Gastroesophageal sphincter (tissue), 4 donors: Measurements from ENCODE around the gene GTF2I. TPM values are rescaled to one million over a fixed set of nuclear protein-coding genes. Genes with fewer than 3 reads are reported as not detected.

Experiments
- ATAC-seq: fragments of 150-250 bp; one replicate; pipeline ENCODE4 v1.9.1; 2016; ENCODE audit warnings: mild to moderate bottlenecking, moderate library complexity
- H3K27ac ChIP-seq, 4 donors: fragments of 200-600 bp; sonication (generic) in 3 of 4; 1 replicate in 3 of 4; 2 replicates in 1 of 4; pipeline ENCODE4 v1.5.1; 2016 to 2019
- H3K27me3 ChIP-seq: fragments of 200-600 bp; sonication (generic); one replicate; pipeline ENCODE4 v1.5.1; 2019
- H3K36me3 ChIP-seq, 2 donors: fragments of 200-600 bp; sonication (generic); one replicate each; pipeline ENCODE4 v1.5.1; 2019; ENCODE audit warnings: control low read depth in 1 of 2
- H3K4me1 ChIP-seq, 3 donors: fragments of 200-600 bp; sonication (generic); 1 replicate in 2 of 3; 2 replicates in 1 of 3; pipeline ENCODE4 v1.5.1; 2016 to 2019; ENCODE audit warnings: control low read depth in 2 of 3
- H3K4me3 ChIP-seq, 2 donors: fragments of 200-600 bp; sonication (generic); one replicate each; pipeline ENCODE4 v1.5.1; 2019; ENCODE audit warnings: mild to moderate bottlenecking in 1 of 2, moderate library complexity in 1 of 2
- H3K9me3 ChIP-seq, 3 donors: fragments of 200-600 bp; sonication (generic); one replicate each; pipeline ENCODE4 v1.5.1; 2017 to 2019; ENCODE audit warnings: control low read depth in 2 of 3
- EP300 ChIP-seq: sonication (generic); formaldehyde crosslinking; IDR thresholded peaks from one replicate; pipeline ENCODE4 v1.6.1; 2017; ENCODE audit warnings: antibody characterized with exemption, mild to moderate bottlenecking
- POLR2A ChIP-seq, 2 donors: fragments of 450-650 bp; IDR thresholded peaks; one replicate each; pipeline ENCODE4 v1.6.1; 2017; ENCODE audit warnings: antibody characterized with exemption in 2 of 2, mild to moderate bottlenecking in 2 of 2, moderate library complexity in 1 of 2
- POLR2AphosphoS5 ChIP-seq: sonication (generic); formaldehyde crosslinking; IDR thresholded peaks from one replicate; pipeline ENCODE4 v1.6.1; 2017; ENCODE audit warnings: antibody characterized with exemption
- WGBS, 2 donors: methylation state at CpG; one replicate each; pipeline ENCODE4 v1.1.5; 2018; ENCODE audit warnings: low coverage in 1 of 2; 5-methylcytosine and 5-hydroxymethylcytosine counted together
- total RNA-seq, 4 donors: library from RNA; depleted of rRNA; stranded (reverse); fragments of >200 nt; gene quantifications; one replicate each; pipeline ENCODE4 v1.1.0, GENCODE V29; 2016
- TF ChIP-seq, protein P1 (sequence below), 4 experiments: fragments of 200-600 bp in 2 of 4; fragments of 450-650 bp in 2 of 4; sonication (generic) in 1 of 4; IDR thresholded peaks; one replicate each; pipeline ENCODE4 v1.5.1; 2017 to 2019; ENCODE audit warnings: antibody characterized with exemption in 4 of 4, mild to moderate bottlenecking in 2 of 4, moderate library complexity in 2 of 4

Gene GTF2I
- total RNA-seq, 4 donors from 2014 or later: 116 to 173 (median 154) TPM

DNA sequence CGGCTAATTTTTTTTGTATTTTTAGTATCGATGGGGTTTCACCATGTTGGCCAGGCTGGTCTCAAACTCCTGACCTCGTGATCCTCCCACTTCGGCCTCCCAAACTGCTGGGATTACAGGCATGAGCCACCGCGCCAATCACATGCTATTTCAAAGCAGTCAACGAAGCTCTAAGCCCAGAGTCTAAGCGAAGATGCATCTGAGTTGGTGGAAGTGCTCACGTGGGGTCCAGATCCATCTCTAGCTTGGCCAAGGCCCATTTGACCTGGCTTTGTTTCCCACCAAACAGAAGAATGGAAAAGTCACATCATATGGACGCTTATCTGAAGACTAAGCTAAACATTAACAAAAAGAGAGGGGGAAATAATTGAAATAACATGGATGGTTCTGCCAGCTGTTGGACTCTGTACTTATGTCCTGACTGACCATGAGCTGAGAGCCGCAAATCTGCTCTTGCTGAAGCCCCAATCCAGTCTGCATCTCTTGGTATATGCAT is 3.8 kb upstream of the GTF2I start:
- no peak for ATAC-seq
- Histone ChIP-seq H3K9me3 (no peaks in the 10 kb centered on the region), H3K4me3 (no peak overlapping the region), H3K27ac (no peak overlapping the region), H3K36me3 (no peaks in the 10 kb centered on the region), H3K4me1 (peaks cover 0 to 32% (median 0%) of the 10 kb centered on the region in 3 donors), H3K27me3 (no peaks in the 10 kb centered on the region)
- no peak for TF ChIP-seq POLR2AphosphoS5
- TF ChIP-seq EP300: no peak
- TF ChIP-seq, protein P1, sequence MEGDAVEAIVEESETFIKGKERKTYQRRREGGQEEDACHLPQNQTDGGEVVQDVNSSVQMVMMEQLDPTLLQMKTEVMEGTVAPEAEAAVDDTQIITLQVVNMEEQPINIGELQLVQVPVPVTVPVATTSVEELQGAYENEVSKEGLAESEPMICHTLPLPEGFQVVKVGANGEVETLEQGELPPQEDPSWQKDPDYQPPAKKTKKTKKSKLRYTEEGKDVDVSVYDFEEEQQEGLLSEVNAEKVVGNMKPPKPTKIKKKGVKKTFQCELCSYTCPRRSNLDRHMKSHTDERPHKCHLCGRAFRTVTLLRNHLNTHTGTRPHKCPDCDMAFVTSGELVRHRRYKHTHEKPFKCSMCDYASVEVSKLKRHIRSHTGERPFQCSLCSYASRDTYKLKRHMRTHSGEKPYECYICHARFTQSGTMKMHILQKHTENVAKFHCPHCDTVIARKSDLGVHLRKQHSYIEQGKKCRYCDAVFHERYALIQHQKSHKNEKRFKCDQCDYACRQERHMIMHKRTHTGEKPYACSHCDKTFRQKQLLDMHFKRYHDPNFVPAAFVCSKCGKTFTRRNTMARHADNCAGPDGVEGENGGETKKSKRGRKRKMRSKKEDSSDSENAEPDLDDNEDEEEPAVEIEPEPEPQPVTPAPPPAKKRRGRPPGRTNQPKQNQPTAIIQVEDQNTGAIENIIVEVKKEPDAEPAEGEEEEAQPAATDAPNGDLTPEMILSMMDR (IDR thresholded peaks at IDR 0.05): no peak
- no peak for TF ChIP-seq POLR2A (IDR thresholded peaks at IDR 0.05)
- 85 to 91% methylated on average over 2 to 9 of the region's 11 CpGs for WGBS, 2 donors

DNA sequence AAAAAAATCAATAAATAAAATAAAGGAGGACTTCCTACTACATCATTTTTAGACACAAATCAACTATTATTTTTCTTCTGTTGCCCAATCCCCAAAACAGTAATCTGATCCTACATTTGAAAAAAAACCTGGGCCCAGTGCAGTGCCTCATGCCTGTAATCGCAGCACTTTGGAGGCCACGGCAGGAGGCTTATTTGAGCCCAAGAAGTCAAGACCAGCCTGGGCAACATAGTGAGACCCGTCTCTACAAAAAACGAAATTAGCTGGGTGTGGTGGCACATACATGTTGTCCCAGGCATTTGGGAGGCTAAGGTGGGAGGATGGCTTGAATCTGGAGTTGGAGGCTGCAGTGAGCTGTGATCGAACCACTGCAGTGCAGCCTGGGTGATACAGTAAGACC is 2.7 kb upstream of the GTF2I start:
- Histone ChIP-seq H3K27ac (no peak overlapping the region), H3K36me3 (no peaks in the 10 kb centered on the region), H3K27me3 (no peaks in the 10 kb centered on the region), H3K4me1 (peaks cover 3 to 33% (median 6%) of the 10 kb centered on the region in 3 donors), H3K9me3 (no peaks in the 10 kb centered on the region), H3K4me3 (no peak overlapping the region)
- WGBS, 2 donors: 80 to 100% methylated on average over 1 to 3 of the region's 5 CpGs
- ATAC-seq: no peak
- no peak for TF ChIP-seq EP300
- no peak for TF ChIP-seq POLR2A (IDR thresholded peaks at IDR 0.05)
- TF ChIP-seq, protein P1 (IDR thresholded peaks at IDR 0.05): no peak
- no peak for TF ChIP-seq POLR2AphosphoS5

DNA sequence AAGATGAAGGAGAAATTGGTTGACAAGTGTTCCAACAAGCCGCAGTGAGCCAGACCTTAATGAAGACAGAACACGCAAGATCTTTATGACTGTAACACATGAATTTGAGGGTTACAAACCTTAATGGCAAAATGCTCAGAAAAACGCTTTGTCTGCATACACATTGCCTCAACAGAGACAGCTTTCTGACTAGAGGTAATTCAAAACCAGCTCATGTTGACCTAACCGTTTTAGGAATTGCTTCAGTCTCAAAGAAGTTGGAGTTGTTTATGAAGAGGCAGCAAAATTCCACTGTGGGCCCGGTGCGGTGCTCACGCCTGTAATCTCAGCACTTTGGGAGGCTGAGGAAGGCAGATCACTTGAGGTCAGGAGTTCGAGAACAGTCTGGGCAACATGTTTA is 2.2 kb upstream of the GTF2I start:
- no peaks in the 10 kb centered on the region for H3K36me3 ChIP-seq
- no peak overlapping the region for H3K4me3 ChIP-seq
- H3K4me1 ChIP-seq: peaks cover 3 to 38% (median 10%) of the 10 kb centered on the region in 3 donors
- 76 to 80% methylated on average over 3 to 5 of the region's 8 CpGs for WGBS, 2 donors
- H3K27me3 ChIP-seq: no peaks in the 10 kb centered on the region
- no peak for ATAC-seq
- H3K9me3 ChIP-seq: no peaks in the 10 kb centered on the region
- H3K27ac ChIP-seq: peak overlapping the region in 3 of 4 donors; percentile 89 to 99 (median 93)
- no peak for TF ChIP-seq EP300
- TF ChIP-seq POLR2A (IDR thresholded peaks at IDR 0.05): no peak
- TF ChIP-seq, protein P1 (IDR thresholded peaks at IDR 0.05): no peak
- TF ChIP-seq POLR2AphosphoS5: no peak

DNA sequence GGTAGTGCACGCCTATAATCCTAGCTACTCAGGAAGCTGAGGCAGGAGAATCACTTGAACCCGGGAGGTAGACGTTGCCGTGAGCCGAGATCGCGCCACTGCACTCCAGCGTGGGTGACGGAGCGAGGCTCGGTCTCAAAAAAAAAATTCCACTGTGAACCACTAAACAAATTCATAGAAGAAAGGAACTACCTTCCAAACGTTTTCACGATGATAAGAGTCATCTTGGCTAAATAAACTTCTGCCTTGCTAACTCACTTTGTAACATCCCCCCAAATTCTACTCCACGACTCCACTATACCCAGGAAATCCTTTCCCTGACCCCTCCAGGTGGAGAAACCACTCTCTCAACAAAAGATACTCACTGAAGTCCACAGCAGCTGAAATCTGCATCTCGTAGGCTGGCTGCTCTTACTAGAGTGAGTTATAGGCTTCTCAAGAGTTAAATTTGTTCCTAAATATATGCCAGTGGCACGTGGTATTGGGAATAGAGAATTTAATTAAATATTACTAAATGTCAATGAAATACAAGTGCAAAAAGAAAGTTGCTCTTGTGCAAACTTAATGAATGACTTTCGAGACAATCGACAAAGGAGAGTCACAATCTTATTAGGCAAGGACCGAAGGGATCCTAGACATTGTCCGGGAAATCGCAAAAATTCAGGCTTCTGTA is 1.6 kb upstream of the GTF2I start:
- H3K4me1 ChIP-seq: peaks cover 3 to 44% (median 15%) of the 10 kb centered on the region in 3 donors
- H3K36me3 ChIP-seq: no peaks in the 10 kb centered on the region
- TF ChIP-seq, protein P1 (IDR thresholded peaks at IDR 0.05): no peak
- TF ChIP-seq POLR2AphosphoS5 (no peak), EP300 (no peak), POLR2A (IDR thresholded peaks at IDR 0.05) (no peak)
- peak overlapping the region; percentile 57 to 99 (median 91) for H3K27ac ChIP-seq
- H3K27me3 ChIP-seq: no peaks in the 10 kb centered on the region
- ATAC-seq: no peak
- 21 to 29% methylated on average over 12 to 21 of the region's 21 CpGs for WGBS, 2 donors
- no peaks in the 10 kb centered on the region for H3K9me3 ChIP-seq
- peak overlapping the region; percentile 54 to 100 for H3K4me3 ChIP-seq

DNA sequence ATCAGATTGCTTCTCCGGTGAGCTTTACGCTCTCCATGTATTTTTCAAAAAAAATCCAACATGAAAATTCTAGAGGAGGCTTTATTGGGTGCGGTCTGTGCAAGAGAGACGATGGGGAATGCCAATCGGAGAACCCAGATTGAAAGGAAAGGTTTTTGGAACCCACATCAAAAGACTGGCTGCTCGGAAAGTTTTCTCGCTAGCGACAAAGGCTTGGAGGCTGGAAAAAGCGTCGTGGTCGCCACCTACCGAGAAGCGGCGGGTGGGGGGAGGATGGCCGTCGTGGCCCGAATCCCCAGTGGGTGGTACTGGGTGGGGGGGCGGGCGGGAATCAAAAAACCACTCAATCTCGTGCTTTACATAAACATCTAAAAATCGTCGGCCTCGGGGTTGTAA is 1.1 kb upstream of the GTF2I start:
- Histone ChIP-seq H3K27ac (peak overlapping the region; percentile 57 to 99 (median 91)), H3K4me1 (peaks cover 3 to 49% (median 19%) of the 10 kb centered on the region in 3 donors), H3K27me3 (no peaks in the 10 kb centered on the region), H3K9me3 (no peaks in the 10 kb centered on the region), H3K36me3 (no peaks in the 10 kb centered on the region), H3K4me3 (peak overlapping the region; percentile 54 to 100)
- ATAC-seq: no peak
- no peak for TF ChIP-seq EP300
- TF ChIP-seq, protein P1 (IDR thresholded peaks at IDR 0.05): peak in 1 of 4 experiments; percentile 43
- WGBS, 2 donors: 0% methylated on average over 8 to 20 of the region's 23 CpGs
